GM12864 (cell line): ENCODE measurements around the gene TMED10.

Experiments used
- DNase-seq: peaks from one replicate; pipeline ENCODE4 v3.0.0-alpha.2; 2011; ENCODE audit warnings: low read depth
- H3K4me3 ChIP-seq: 2 replicates; pipeline ENCODE4 v1.5.1; 2011; ENCODE audit warnings: mild to moderate bottlenecking, low read depth, low read length, control low read depth
- CTCF ChIP-seq: IDR thresholded peaks from 2 replicates; pipeline ENCODE4 v1.5.1; 2011; ENCODE audit warnings: low read depth, mild to moderate bottlenecking, moderate library complexity, low read length, control low read depth, inconsistent platforms; ENCODE audit errors: missing control alignments

TMED10 gene

GRCh38 chr14:75204116-75204515, 27.7 kb upstream of the TMED10 start:
- no peak for TF ChIP-seq CTCF
- DNase-seq: no peak
- H3K4me3 ChIP-seq: no peak overlapping the region

GRCh38 chr14:75202657-75203056, 26.2 kb upstream of the TMED10 start:
- no peak for DNase-seq
- no peak overlapping the region for H3K4me3 ChIP-seq
- TF ChIP-seq CTCF: no peak

- no peak for DNase-seq
- no peak overlapping the region for H3K4me3 ChIP-seq
- TF ChIP-seq CTCF: no peak
Measured at GRCh38 chr14:75201087-75201486, 24.7 kb upstream of the TMED10 start.

- TF ChIP-seq CTCF: no peak
- no peak for DNase-seq
- H3K4me3 ChIP-seq: no peak overlapping the region
Measured at GRCh38 chr14:75200451-75200850, 24.0 kb upstream of the TMED10 start.

GRCh38 chr14:75198291-75198933, 22.0 kb upstream of the TMED10 start:
- H3K4me3 ChIP-seq: no peak overlapping the region
- no peak for TF ChIP-seq CTCF
- DNase-seq: no peak

- DNase-seq: no peak
- TF ChIP-seq CTCF: no peak
- no peak overlapping the region for H3K4me3 ChIP-seq
Measured at GRCh38 chr14:75197338-75197737, 20.9 kb upstream of the TMED10 start.

- H3K4me3 ChIP-seq: no peak overlapping the region
- no peak for TF ChIP-seq CTCF
- no peak for DNase-seq
Measured at GRCh38 chr14:75196468-75196867, 20.1 kb upstream of the TMED10 start.
